Nephron progenitor cell (in vitro differentiated cells): ENCODE data around the gene UBE2E2.

ENCODE experiments used
- DNase-seq: peaks from one replicate; pipeline ENCODE4 v3.0.0; 2021
- H3K27ac Mint-ChIP-seq: 2 replicates; pipeline ENCODE4 v1.8.0; 2021; ENCODE audit warnings: mild to moderate bottlenecking, moderate library complexity, mixed read lengths
- H3K27me3 Mint-ChIP-seq: 2 replicates; pipeline ENCODE4 v1.8.0; 2021; ENCODE audit warnings: mild to moderate bottlenecking, low read depth, mixed read lengths; ENCODE audit not compliant: poor library complexity
- H3K36me3 Mint-ChIP-seq: 2 replicates; pipeline ENCODE4 v1.8.0; 2021; ENCODE audit warnings: low read depth, mixed read lengths
- H3K4me1 Mint-ChIP-seq: 2 replicates; pipeline ENCODE4 v1.8.0; 2021; ENCODE audit warnings: mixed read lengths
- H3K4me3 Mint-ChIP-seq: 2 replicates; pipeline ENCODE4 v1.8.0; 2021; ENCODE audit warnings: mild to moderate bottlenecking, moderate library complexity, mixed read lengths
- H3K9me3 Mint-ChIP-seq: 2 replicates; pipeline ENCODE4 v1.8.0; 2021; ENCODE audit warnings: mild to moderate bottlenecking, moderate library complexity, mixed read lengths
- CTCF ChIP-seq: fragments of 200-600 bp; sonication (generic); IDR thresholded peaks from 2 replicates; pipeline ENCODE4 v1.5.0; 2021; ENCODE audit warnings: antibody characterized with exemption

Gene UBE2E2

GRCh38 chr3:23421811-23422516 lies 218.8 kb downstream of the UBE2E2 start:
- Mint-ChIP-seq H3K36me3 (no peaks in the 10 kb centered on the region), H3K27me3 (peaks cover 3% of the 10 kb centered on the region), H3K4me1 (no peaks in the 10 kb centered on the region), H3K4me3 (no peak overlapping the region), H3K9me3 (no peaks in the 10 kb centered on the region), H3K27ac (no peak overlapping the region)
- no peak for TF ChIP-seq CTCF
- no peak for DNase-seq

- H3K27ac Mint-ChIP-seq: no peak overlapping the region
- no peaks in the 10 kb centered on the region for H3K4me1 Mint-ChIP-seq
- no peak for DNase-seq
- H3K4me3 Mint-ChIP-seq: no peak overlapping the region
- TF ChIP-seq CTCF: no peak
- H3K36me3 Mint-ChIP-seq: no peaks in the 10 kb centered on the region
- no peaks in the 10 kb centered on the region for H3K9me3 Mint-ChIP-seq
- H3K27me3 Mint-ChIP-seq: peaks cover 3% of the 10 kb centered on the region
These were observed 219.4 kb downstream of the UBE2E2 start for GRCh38 chr3:23422517-23422851.

GRCh38 chr3:23425410-23425809 lies 222.3 kb downstream of the UBE2E2 start:
- Mint-ChIP-seq H3K36me3 (no peaks in the 10 kb centered on the region), H3K27me3 (peaks cover 3% of the 10 kb centered on the region), H3K4me1 (no peaks in the 10 kb centered on the region), H3K4me3 (no peak overlapping the region), H3K27ac (no peak overlapping the region), H3K9me3 (no peaks in the 10 kb centered on the region)
- DNase-seq: no peak
- no peak for TF ChIP-seq CTCF

- Mint-ChIP-seq H3K27ac (peak overlapping the region; percentile 91), H3K9me3 (no peaks in the 10 kb centered on the region), H3K4me1 (peaks cover 12% of the 10 kb centered on the region), H3K36me3 (no peaks in the 10 kb centered on the region), H3K4me3 (no peak overlapping the region), H3K27me3 (no peaks in the 10 kb centered on the region)
- DNase-seq: no peak
- TF ChIP-seq CTCF: no peak
These were observed 227.8 kb downstream of the UBE2E2 start for GRCh38 chr3:23430781-23431398.

GRCh38 chr3:23431764-23432163 lies 228.6 kb downstream of the UBE2E2 start:
- Mint-ChIP-seq H3K9me3 (no peaks in the 10 kb centered on the region), H3K36me3 (no peaks in the 10 kb centered on the region), H3K4me3 (no peak overlapping the region), H3K27me3 (no peaks in the 10 kb centered on the region), H3K4me1 (peaks cover 12% of the 10 kb centered on the region), H3K27ac (no peak overlapping the region)
- no peak for TF ChIP-seq CTCF
- no peak for DNase-seq

- no peaks in the 10 kb centered on the region for H3K36me3 Mint-ChIP-seq
- peaks cover 12% of the 10 kb centered on the region for H3K4me1 Mint-ChIP-seq
- TF ChIP-seq CTCF: no peak
- peak overlapping the region; percentile 93 for H3K27ac Mint-ChIP-seq
- H3K9me3 Mint-ChIP-seq: no peaks in the 10 kb centered on the region
- H3K4me3 Mint-ChIP-seq: no peak overlapping the region
- no peak for DNase-seq
- H3K27me3 Mint-ChIP-seq: no peaks in the 10 kb centered on the region
These were observed 232.2 kb downstream of the UBE2E2 start for GRCh38 chr3:23435318-23435717.
